ENCODE results near the gene FNBP1.

DNA sequence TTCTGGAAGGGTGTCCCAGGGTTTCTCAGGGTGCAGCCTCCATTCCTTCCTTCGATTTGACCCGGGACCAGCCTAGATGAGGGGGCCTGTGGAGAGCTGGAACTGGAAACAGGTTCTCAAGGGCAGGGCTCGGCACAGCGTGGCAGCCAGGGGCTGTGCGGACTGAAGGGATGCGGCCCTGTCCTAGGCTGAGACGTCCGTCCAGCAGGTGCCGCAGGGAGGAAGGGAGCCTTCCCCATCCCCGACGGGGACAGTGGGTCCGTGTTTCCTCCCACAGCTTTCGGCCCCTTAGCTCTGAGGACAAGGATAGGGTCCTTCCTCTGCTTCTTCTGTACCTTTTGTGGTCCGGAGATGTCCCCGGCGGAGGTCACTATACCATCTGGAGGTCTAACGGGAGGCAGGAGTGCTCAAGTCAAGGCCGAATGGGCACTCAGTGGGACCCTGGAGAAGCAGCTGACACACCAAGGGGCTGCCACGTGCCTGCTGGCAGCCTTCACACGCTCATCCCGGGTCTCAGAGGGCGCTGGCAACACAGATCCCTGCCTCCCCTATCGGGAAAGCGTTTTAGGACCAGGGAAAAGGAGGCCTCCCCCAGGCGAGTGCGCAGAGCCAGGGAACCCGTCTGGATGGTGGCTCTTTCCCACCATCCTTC, 157.8 kb downstream of the FNBP1 start:
- TF ChIP-seq YY1 (IDR thresholded peaks at IDR 0.05; ENCODE audit: insufficient read depth, insufficient read length) = no peak
- no peak for TF ChIP-seq ZNF274 (IDR thresholded peaks at IDR 0.05; ENCODE audit: low read depth, low read length)
